HepG2 (cell line): ENCODE data around the gene PLEKHA6. TPM values are rescaled to one million over a fixed set of nuclear protein-coding genes. Genes with fewer than 3 reads are reported as not detected.

Source experiments
- ATAC-seq: fragments of 200-7000 bp; cut with Tn5 transposase; 3 replicates; pipeline ENCODE4 v1.9.1; 2020; ENCODE audit warnings: mild to moderate bottlenecking, moderate library complexity
- BruUV-seq: library from RNA; stranded (reverse); fragments of 400-500 nt; replicated peaks from 2 replicates; lab custom pipeline; 2021; lab: Mats Ljungman, UMichigan
- CTCF ChIA-PET: fragments of 300-600 bp; formaldehyde crosslinking; extraction: SDS; loops from one replicate; lab custom pipeline; 2021; ENCODE audit warnings: low total read pairs, inconsistent platforms, low intra/inter-chr PET ratio; lab: Yijun Ruan, JAX
- POLR2A ChIA-PET: fragments of 350-600 bp; sonication (Branson Sonifier 250); formaldehyde crosslinking; loops from one replicate; lab custom pipeline; 2020; ENCODE audit warnings: antibody characterized with exemption, inconsistent platforms; lab: Yijun Ruan, JAX
- DNase-seq: peaks from one replicate; pipeline ENCODE4 v3.0.0-alpha.2; 2015; ENCODE audit warnings: low spot score
- FAIRE-seq: peaks from 3 replicates; lab custom pipeline; 2011; peaks lifted over from hg19 to GRCh38; lab: Jason Lieb, UNC
- H2AFZ ChIP-seq: one replicate; pipeline ENCODE4 v1.6.1; 2011; ENCODE audit warnings: low read length, inconsistent platforms
- H3K27ac ChIP-seq: fragments of 300-600 bp; 3 replicates; pipeline ENCODE4 v1.8.0; 2011; ENCODE audit warnings: mixed run types, mild to moderate bottlenecking, mixed read lengths, low read length, inconsistent platforms; ENCODE audit not compliant: insufficient read depth; ENCODE audit errors: extremely low read length
- H3K27me3 ChIP-seq, 2 experiments: fragments of 200-600 bp in 1 of 2; 2 replicates in 1 of 2; 3 replicates in 1 of 2; pipeline versions ENCODE4 v1.6.0 to v1.8.0; 2011; ENCODE audit warnings: low read length in 2 of 2, mild to moderate bottlenecking in 2 of 2, moderate library complexity in 2 of 2, inconsistent platforms in 1 of 2; ENCODE audit not compliant: insufficient read depth in 2 of 2, control insufficient read depth in 1 of 2
- H3K36me3 ChIP-seq, 2 experiments: fragments of 200-600 bp in 1 of 2; replicated peaks in 1 of 2; 2 replicates in 1 of 2; 3 replicates in 1 of 2; pipeline versions ENCODE4 v1.5.1 to v1.8.0; 2011; ENCODE audit warnings: low read length in 2 of 2, inconsistent platforms in 1 of 2; ENCODE audit not compliant: insufficient read depth in 2 of 2, control insufficient read depth in 1 of 2
- H3K4me1 ChIP-seq: 2 replicates; pipeline ENCODE4 v1.5.1; 2012; ENCODE audit warnings: low read length, inconsistent platforms; ENCODE audit not compliant: insufficient read depth
- H3K4me2 ChIP-seq: 2 replicates; pipeline ENCODE4 v1.6.0; 2011; ENCODE audit warnings: low read depth, low read length, inconsistent platforms
- H3K4me3 ChIP-seq, 3 experiments: fragments of 200-600 bp in 1 of 3; sonication (generic), shearing (Covaris generic) in 1 of 3; replicated peaks in 1 of 3; 2 replicates each; pipeline ENCODE4 v1.5.1; 2011 to 2016; ENCODE audit warnings: low read length in 3 of 3, inconsistent platforms in 2 of 3, low read depth in 2 of 3, mild to moderate bottlenecking in 2 of 3, control low read depth in 1 of 3, mixed read lengths in 1 of 3; ENCODE audit not compliant: insufficient read depth in 1 of 3
- H3K79me2 ChIP-seq: one replicate; pipeline ENCODE4 v1.6.1; 2011; ENCODE audit warnings: low read length, inconsistent platforms; ENCODE audit not compliant: insufficient read depth
- H3K9ac ChIP-seq: 2 replicates; pipeline ENCODE4 v1.6.0; 2011; ENCODE audit warnings: mild to moderate bottlenecking, low read depth, low read length, inconsistent platforms; ENCODE audit not compliant: insufficient read depth
- H3K9me3 ChIP-seq: 2 replicates; pipeline ENCODE4 v1.5.1; 2012; ENCODE audit warnings: mild to moderate bottlenecking, low read length
- H4K20me1 ChIP-seq: 2 replicates; pipeline ENCODE4 v1.6.0; 2011; ENCODE audit warnings: inconsistent platforms, mild to moderate bottlenecking, low read length, moderate library complexity; ENCODE audit not compliant: insufficient read depth
- MBNL3 ChIP-seq: fragments of 250-450 bp; sonication (Bioruptor Pico); conservative IDR thresholded peaks from 2 replicates; pipeline ENCODE4 v1.8.0; 2022; ENCODE audit warnings: mild to moderate bottlenecking, inconsistent platforms
- RBM39 ChIP-seq: fragments of 200-400 bp; formaldehyde crosslinking; IDR thresholded peaks from one replicate; pipeline ENCODE4 v1.6.1; 2018; ENCODE audit warnings: antibody characterized with exemption, mild to moderate bottlenecking, low read depth, low read length; ENCODE audit not compliant: poor library complexity, severe bottlenecking
- ZSCAN31 ChIP-seq: sonication (generic); formaldehyde crosslinking; IDR thresholded peaks from 2 replicates; pipeline ENCODE4 v1.5.0; 2020; ENCODE audit warnings: low read depth, mild to moderate bottlenecking, missing genetic modification reagents
- WGBS: methylation state at CpG from one replicate; pipeline ENCODE4 v1.1.6; 2017; ENCODE audit warnings: low lambda C conversion rate; 5-methylcytosine and 5-hydroxymethylcytosine counted together
- in situ Hi-C: cut with HindIII; loops from 2 replicates; pipeline ENCODE4 v1.10.0; 2017; ENCODE audit warnings: low pct_unique_long_range_greater_than_20kb; ENCODE audit not compliant: extremely low pct_ligation_motif_present
- intact Hi-C: fragments of 100-400 bp; cut with micrococcal nuclease; formaldehyde crosslinking; loops from one replicate; pipeline ENCODE4 v1.10.0; 2022; ENCODE audit not compliant: unreplicated experiment
- polyA plus RNA-seq, 8 experiments: library from polyadenylated mRNA; depleted of rRNA in 3 of 8; stranded (reverse) in 7 of 8; unstranded in 1 of 8; fragments of >200 nt; fragmentation: Illumina TruSeq in 4 of 8; extraction: Trizol in 4 of 8; gene quantifications; 2 replicates each; pipeline versions ENCODE4 v1.2.1 to v1.2.3, GENCODE V29; 2011 to 2016; ENCODE audit warnings: low read depth in 4 of 8, missing spikeins in 1 of 8, mixed read lengths in 1 of 8; ENCODE audit not compliant: insufficient read depth in 1 of 8
- total RNA-seq, 5 experiments: library from RNA; depleted of rRNA; stranded (reverse); fragments of >200 nt; fragmentation: Illumina TruSeq; extraction: Trizol; gene quantifications; 2 replicates each; pipeline ENCODE4 v1.2.3, GENCODE V29; 2016; ENCODE audit warnings: low read depth in 1 of 5

Gene PLEKHA6
- total and polyA plus RNA-seq, 2 of the 13 experiments (the other 11 are each of a cell fraction or from before 2014, with no cell fraction given), result 5.3 to 11.4 TPM

- TF ChIP-seq ZSCAN31 (CRISPR knock-in tag), result no peak
Observed at GRCh38 chr1:204190212-204191211, 169.2 kb downstream of the PLEKHA6 start (continued).

DNA sequence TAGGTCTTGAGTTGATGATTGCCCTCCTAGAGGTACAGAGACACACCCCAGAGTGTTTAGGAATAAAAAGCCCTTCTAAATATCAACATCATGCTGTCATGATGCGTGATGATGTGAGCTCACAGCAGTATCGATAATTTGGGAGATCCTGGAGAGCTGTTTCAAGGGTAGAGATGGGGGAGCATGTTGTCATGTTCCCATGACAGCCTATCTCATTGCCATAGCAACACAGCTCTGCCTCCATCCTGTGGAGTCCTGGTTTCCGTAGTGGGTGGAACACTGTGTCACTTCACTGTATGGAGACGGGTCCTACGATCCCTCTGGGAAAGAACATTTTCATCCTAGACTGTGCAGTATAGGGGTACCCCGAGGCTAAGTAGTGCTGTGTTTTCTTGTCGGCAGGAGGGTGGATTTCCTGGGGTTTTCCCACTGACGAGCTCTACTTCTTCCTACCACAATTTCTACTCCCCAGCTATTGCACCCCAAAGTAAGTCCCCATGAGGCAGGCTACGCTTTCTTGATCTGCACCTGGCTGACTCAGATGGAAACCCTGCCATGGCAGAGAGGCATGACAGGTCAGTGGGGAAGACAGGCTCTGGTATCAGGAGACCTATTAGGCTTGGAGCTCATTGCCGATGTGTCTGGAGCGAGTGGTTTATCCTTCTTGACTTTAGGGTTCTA, 170.6 kb downstream of the PLEKHA6 start:
- ChIA-PET CTCF (no interaction called here), POLR2A (interaction anchor here (1.2 to 1.7 kb wide), 2 partner anchors 9 to 44 kb away, joined by 3 to 5 read pairs; no protein-coding TSS in a partner anchor)
- ATAC-seq, result no peak
- H3K4me1 ChIP-seq, result peaks cover 35% of the 10 kb centered on the region
- H3K4me2 ChIP-seq, result no peak overlapping the region
- FAIRE-seq, result no peak
- WGBS, result 68% methylated on average over 9 of the region's 11 CpGs
- no peaks in the 10 kb centered on the region for H3K36me3 ChIP-seq
- H4K20me1 ChIP-seq, result no peaks in the 10 kb centered on the region
- no peak overlapping the region for H3K4me3 ChIP-seq
- intact Hi-C loops (no loop called here), in situ Hi-C loops (no loop called here)
- no peaks in the 10 kb centered on the region for H3K79me2 ChIP-seq
- no peak overlapping the region for H2AFZ ChIP-seq
- no TSS peak for BruUV-seq
- TF ChIP-seq RBM39, result no peak
- TF ChIP-seq MBNL3 (CRISPR knock-in tag), result no peak
- no peak overlapping the region for H3K27ac ChIP-seq
- H3K27me3 ChIP-seq, result peaks cover 6 to 45% of the 10 kb centered on the region in 2 experiments; a peak in 4 of 5 replicates
- no peak overlapping the region for H3K9ac ChIP-seq
- no peak for DNase-seq
- no peaks in the 10 kb centered on the region for H3K9me3 ChIP-seq
